Chondrocyte (in vitro differentiated cells): Measurements from ENCODE around the gene CNDP1. TPM values are rescaled to one million over a fixed set of nuclear protein-coding genes. Genes with fewer than 3 reads are reported as not detected.

Experiments used
- DNase-seq: peaks from one replicate; pipeline ENCODE4 v3.0.0; 2021; ENCODE audit warnings: mixed read lengths, low spot score
- H3K27ac Mint-ChIP-seq: one replicate; pipeline ENCODE4 v1.8.0; 2021; ENCODE audit warnings: mild to moderate bottlenecking, moderate library complexity, mixed read lengths; ENCODE audit not compliant: unreplicated experiment
- H3K27me3 Mint-ChIP-seq: 2 replicates; pipeline ENCODE4 v1.8.0; 2021; ENCODE audit warnings: low read depth, mixed read lengths
- H3K36me3 Mint-ChIP-seq: 2 replicates; pipeline ENCODE4 v1.8.0; 2021; ENCODE audit warnings: low read depth, mixed read lengths
- H3K4me1 Mint-ChIP-seq: 2 replicates; pipeline ENCODE4 v1.8.0; 2021; ENCODE audit warnings: low read depth, mild to moderate bottlenecking, mixed read lengths
- H3K4me3 Mint-ChIP-seq: one replicate; pipeline ENCODE4 v1.8.0; 2021; ENCODE audit warnings: mild to moderate bottlenecking, moderate library complexity, mixed read lengths; ENCODE audit not compliant: unreplicated experiment
- H3K9me3 Mint-ChIP-seq: 2 replicates; pipeline ENCODE4 v1.8.0; 2021; ENCODE audit warnings: low read depth, mixed read lengths
- CTCF ChIP-seq: fragments of 200-600 bp; sonication (generic); IDR thresholded peaks from 2 replicates; pipeline ENCODE4 v1.5.0; 2021; ENCODE audit warnings: antibody characterized with exemption, mild to moderate bottlenecking, moderate library complexity
- total RNA-seq: library from RNA; stranded (reverse); gene quantifications from 3 replicates; pipeline ENCODE4 v1.2.1, GENCODE V29; 2021

The CNDP1 gene
- total RNA-seq, 1 donor from 2014 or later, result 0.22 TPM

GRCh38 chr18:74549591-74550104, 15.3 kb downstream of the CNDP1 start:
- Mint-ChIP-seq H3K27me3 (peaks cover 19% of the 10 kb centered on the region), H3K4me3 (no peak overlapping the region), H3K27ac (no peak overlapping the region), H3K36me3 (peaks cover 1% of the 10 kb centered on the region), H3K4me1 (peaks cover 9% of the 10 kb centered on the region), H3K9me3 (peaks cover 11% of the 10 kb centered on the region)
- no peak for TF ChIP-seq CTCF
- DNase-seq, result no peak

- H3K4me1 Mint-ChIP-seq, result peaks cover 9% of the 10 kb centered on the region
- H3K4me3 Mint-ChIP-seq, result no peak overlapping the region
Observed at GRCh38 chr18:74550886-74551285, 16.6 kb downstream of the CNDP1 start.

GRCh38 chr18:74551452-74551851, 17.2 kb downstream of the CNDP1 start:
- DNase-seq, result no peak
- H3K9me3 Mint-ChIP-seq, result peaks cover 11% of the 10 kb centered on the region
- H3K36me3 Mint-ChIP-seq, result peaks cover 1% of the 10 kb centered on the region
- no peak for TF ChIP-seq CTCF
- no peak overlapping the region for H3K27ac Mint-ChIP-seq
- H3K4me3 Mint-ChIP-seq, result no peak overlapping the region
- peaks cover 9% of the 10 kb centered on the region for H3K4me1 Mint-ChIP-seq
- peaks cover 22% of the 10 kb centered on the region for H3K27me3 Mint-ChIP-seq

More at GRCh38 chr18:74550886-74551285, 16.6 kb downstream of the CNDP1 start:
- DNase-seq, result no peak
- no peak overlapping the region for H3K27ac Mint-ChIP-seq
- H3K27me3 Mint-ChIP-seq, result peaks cover 22% of the 10 kb centered on the region
- no peak for TF ChIP-seq CTCF
- H3K9me3 Mint-ChIP-seq, result peaks cover 11% of the 10 kb centered on the region
- H3K36me3 Mint-ChIP-seq, result peaks cover 1% of the 10 kb centered on the region

- peak; percentile 91 for TF ChIP-seq CTCF
- H3K27me3 Mint-ChIP-seq, result peaks cover 22% of the 10 kb centered on the region
- DNase-seq, result no peak
- H3K27ac Mint-ChIP-seq, result no peak overlapping the region
- peaks cover 1% of the 10 kb centered on the region for H3K36me3 Mint-ChIP-seq
- peaks cover 3% of the 10 kb centered on the region for H3K4me1 Mint-ChIP-seq
- H3K9me3 Mint-ChIP-seq, result peaks cover 11% of the 10 kb centered on the region
- no peak overlapping the region for H3K4me3 Mint-ChIP-seq
Observed at GRCh38 chr18:74551936-74552555, 17.7 kb downstream of the CNDP1 start.

GRCh38 chr18:74556126-74556525, 21.8 kb downstream of the CNDP1 start:
- no peak overlapping the region for H3K27ac Mint-ChIP-seq

More at GRCh38 chr18:74556126-74556525, 21.8 kb downstream of the CNDP1 start:
- no peaks in the 10 kb centered on the region for H3K4me1 Mint-ChIP-seq
- no peak overlapping the region for H3K4me3 Mint-ChIP-seq
- DNase-seq, result no peak
- no peaks in the 10 kb centered on the region for H3K9me3 Mint-ChIP-seq
- no peaks in the 10 kb centered on the region for H3K36me3 Mint-ChIP-seq
- H3K27me3 Mint-ChIP-seq, result peaks cover 29% of the 10 kb centered on the region
- no peak for TF ChIP-seq CTCF
